DND-41 (cell line): ENCODE measurements around the gene PNMA1.

Experiments
- EZH2 ChIP-seq: IDR thresholded peaks from 3 replicates; pipeline ENCODE4 v1.6.1; 2012; ENCODE audit warnings: borderline replicate concordance, low read depth, mild to moderate bottlenecking, moderate library complexity, low read length, inconsistent platforms; ENCODE audit not compliant: severe bottlenecking
- TF ChIP-seq, protein P1 (sequence below): IDR thresholded peaks from 2 replicates; pipeline ENCODE4 v1.5.1; 2012; ENCODE audit warnings: borderline replicate concordance, low read length, moderate library complexity, mild to moderate bottlenecking; ENCODE audit not compliant: poor library complexity, severe bottlenecking; ENCODE audit errors: extremely low read depth

DNA sequence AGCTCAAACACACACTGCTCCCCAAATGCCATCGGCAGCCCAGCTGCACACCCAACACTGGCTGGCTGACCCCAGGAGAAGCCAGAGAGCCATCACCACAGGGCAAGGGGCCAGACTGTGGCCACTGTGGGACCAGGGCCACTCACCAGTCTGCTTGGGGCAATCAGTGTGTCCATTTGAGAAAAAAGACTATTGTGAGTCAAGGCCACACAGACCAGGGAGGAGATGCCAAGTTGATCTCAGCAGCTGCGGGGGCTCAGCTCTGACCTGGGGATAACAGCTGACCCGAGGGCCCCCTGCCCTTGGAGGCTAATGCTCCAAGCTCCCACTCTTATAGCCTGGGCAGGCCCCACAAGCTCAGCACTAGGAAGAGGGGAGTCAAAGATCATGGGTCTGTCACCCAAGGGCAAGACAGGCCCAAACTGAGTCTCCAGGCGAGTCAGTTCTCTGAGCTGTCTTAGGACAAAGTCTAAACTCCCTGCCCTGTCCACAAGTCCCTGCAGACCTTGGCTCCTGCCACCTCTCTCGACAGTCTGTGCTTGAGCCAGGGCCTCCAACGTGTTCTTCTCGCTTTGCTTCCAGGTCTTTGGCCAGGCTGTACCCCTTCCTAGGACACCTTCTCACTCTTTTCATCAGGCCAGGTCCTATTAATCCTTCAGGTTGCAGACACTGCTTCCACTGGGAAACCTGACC, 30.1 kb upstream of the PNMA1 start:
- TF ChIP-seq, protein P1, sequence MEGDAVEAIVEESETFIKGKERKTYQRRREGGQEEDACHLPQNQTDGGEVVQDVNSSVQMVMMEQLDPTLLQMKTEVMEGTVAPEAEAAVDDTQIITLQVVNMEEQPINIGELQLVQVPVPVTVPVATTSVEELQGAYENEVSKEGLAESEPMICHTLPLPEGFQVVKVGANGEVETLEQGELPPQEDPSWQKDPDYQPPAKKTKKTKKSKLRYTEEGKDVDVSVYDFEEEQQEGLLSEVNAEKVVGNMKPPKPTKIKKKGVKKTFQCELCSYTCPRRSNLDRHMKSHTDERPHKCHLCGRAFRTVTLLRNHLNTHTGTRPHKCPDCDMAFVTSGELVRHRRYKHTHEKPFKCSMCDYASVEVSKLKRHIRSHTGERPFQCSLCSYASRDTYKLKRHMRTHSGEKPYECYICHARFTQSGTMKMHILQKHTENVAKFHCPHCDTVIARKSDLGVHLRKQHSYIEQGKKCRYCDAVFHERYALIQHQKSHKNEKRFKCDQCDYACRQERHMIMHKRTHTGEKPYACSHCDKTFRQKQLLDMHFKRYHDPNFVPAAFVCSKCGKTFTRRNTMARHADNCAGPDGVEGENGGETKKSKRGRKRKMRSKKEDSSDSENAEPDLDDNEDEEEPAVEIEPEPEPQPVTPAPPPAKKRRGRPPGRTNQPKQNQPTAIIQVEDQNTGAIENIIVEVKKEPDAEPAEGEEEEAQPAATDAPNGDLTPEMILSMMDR = no peak
- no peak for TF ChIP-seq EZH2
